Peyer's patch (tissue), 4 donors: ENCODE measurements around the gene CDK17.

Experiments used
- POLR2A ChIP-seq, 2 donors: fragments of 450-650 bp; IDR thresholded peaks; one replicate each; pipeline ENCODE4 v1.5.1; 2017; ENCODE audit warnings: antibody characterized with exemption in 2 of 2, mild to moderate bottlenecking in 2 of 2, moderate library complexity in 2 of 2
- TF ChIP-seq, protein P1 (sequence below), 6 experiments: fragments of 450-650 bp in 4 of 6; fragments of 200-600 bp in 2 of 6; sonication (generic) in 1 of 6; IDR thresholded peaks; one replicate each; pipeline ENCODE4 v1.5.1; 2017 to 2019; ENCODE audit warnings: antibody characterized with exemption in 6 of 6, mild to moderate bottlenecking in 3 of 6, moderate library complexity in 1 of 6

DNA sequence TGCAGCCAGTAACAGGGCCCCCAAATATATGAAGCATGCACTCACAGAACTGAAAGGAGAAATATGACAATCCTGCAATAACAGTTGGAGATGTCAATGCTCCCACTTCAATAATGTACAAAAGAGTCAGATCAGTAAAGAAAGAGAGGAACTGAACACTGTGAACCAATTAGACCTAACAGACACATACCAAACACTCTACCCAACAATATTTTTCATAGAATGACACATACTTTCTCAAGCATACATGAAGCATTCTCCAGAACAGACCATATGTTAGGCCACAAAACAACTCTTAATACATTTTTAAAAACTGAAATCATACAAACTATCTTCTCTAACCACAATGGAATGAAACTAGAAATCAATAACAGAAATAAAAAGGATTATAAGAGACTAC, 125.9 kb downstream of the CDK17 start:
- TF ChIP-seq, protein P1, sequence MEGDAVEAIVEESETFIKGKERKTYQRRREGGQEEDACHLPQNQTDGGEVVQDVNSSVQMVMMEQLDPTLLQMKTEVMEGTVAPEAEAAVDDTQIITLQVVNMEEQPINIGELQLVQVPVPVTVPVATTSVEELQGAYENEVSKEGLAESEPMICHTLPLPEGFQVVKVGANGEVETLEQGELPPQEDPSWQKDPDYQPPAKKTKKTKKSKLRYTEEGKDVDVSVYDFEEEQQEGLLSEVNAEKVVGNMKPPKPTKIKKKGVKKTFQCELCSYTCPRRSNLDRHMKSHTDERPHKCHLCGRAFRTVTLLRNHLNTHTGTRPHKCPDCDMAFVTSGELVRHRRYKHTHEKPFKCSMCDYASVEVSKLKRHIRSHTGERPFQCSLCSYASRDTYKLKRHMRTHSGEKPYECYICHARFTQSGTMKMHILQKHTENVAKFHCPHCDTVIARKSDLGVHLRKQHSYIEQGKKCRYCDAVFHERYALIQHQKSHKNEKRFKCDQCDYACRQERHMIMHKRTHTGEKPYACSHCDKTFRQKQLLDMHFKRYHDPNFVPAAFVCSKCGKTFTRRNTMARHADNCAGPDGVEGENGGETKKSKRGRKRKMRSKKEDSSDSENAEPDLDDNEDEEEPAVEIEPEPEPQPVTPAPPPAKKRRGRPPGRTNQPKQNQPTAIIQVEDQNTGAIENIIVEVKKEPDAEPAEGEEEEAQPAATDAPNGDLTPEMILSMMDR (IDR thresholded peaks at IDR 0.05), result no peak
- no peak for TF ChIP-seq POLR2A (IDR thresholded peaks at IDR 0.05)
